BJ (cell line): Measurements from ENCODE around the gene TMEM247. TPM values are rescaled to one million over a fixed set of nuclear protein-coding genes. Genes with fewer than 3 reads are reported as not detected.

ENCODE experiments used
- CTCF ChIA-PET: fragments of 350-600 bp; formaldehyde crosslinking; extraction: SDS; loops from one replicate; lab custom pipeline; 2021; ENCODE audit warnings: antibody characterized with exemption, inconsistent platforms; lab: Yijun Ruan, JAX
- POLR2A ChIA-PET: fragments of 300-600 bp; sonication (Branson Sonifier 250); formaldehyde crosslinking; extraction: SDS; loops from one replicate; lab custom pipeline; 2021; ENCODE audit warnings: antibody characterized with exemption; lab: Charles Lee
- DNase-seq: peaks from one replicate; pipeline ENCODE4 v3.0.0-alpha.2; 2011; ENCODE audit warnings: low read depth
- H3K27me3 ChIP-seq: 2 replicates; pipeline ENCODE4 v1.6.0; 2011; ENCODE audit warnings: low read length; ENCODE audit not compliant: control insufficient read depth, insufficient read depth
- H3K36me3 ChIP-seq: 2 replicates; pipeline ENCODE4 v1.5.1; 2011; ENCODE audit warnings: low read length; ENCODE audit not compliant: control insufficient read depth, insufficient read depth
- H3K4me3 ChIP-seq: 2 replicates; pipeline ENCODE4 v1.5.1; 2011; ENCODE audit warnings: low read depth, mild to moderate bottlenecking, control low read depth, low read length
- CTCF ChIP-seq: IDR thresholded peaks from 2 replicates; pipeline ENCODE4 v1.5.1; 2011; ENCODE audit warnings: low read depth, mild to moderate bottlenecking, control low read depth, inconsistent platforms, low read length, moderate library complexity; ENCODE audit not compliant: insufficient read depth
- polyA plus RNA-seq: library from polyadenylated mRNA; depleted of rRNA; stranded (reverse); fragments of >200 nt; gene quantifications from 2 replicates; pipeline ENCODE4 v1.2.3, GENCODE V29; 2011

TMEM247 gene
- polyA plus RNA-seq, 1 experiment = not detected

GRCh38 chr2:46446871-46447568, 32.3 kb upstream of the TMEM247 start:
- DNase-seq = no peak
- no peak overlapping the region for H3K4me3 ChIP-seq
- CTCF ChIA-PET = no interaction called here
- H3K36me3 ChIP-seq = no peaks in the 10 kb centered on the region
- POLR2A ChIA-PET = no interaction called here
- peaks cover 2% of the 10 kb centered on the region for H3K27me3 ChIP-seq
- TF ChIP-seq CTCF = no peak

- peaks cover 2% of the 10 kb centered on the region for H3K27me3 ChIP-seq
- no peak for DNase-seq
- ChIA-PET CTCF (interaction anchor here (0.7 kb wide), 1 partner anchor 386 kb away, joined by 4 read pairs; no protein-coding TSS in a partner anchor), POLR2A (no interaction called here)
- H3K36me3 ChIP-seq = no peaks in the 10 kb centered on the region
- no peak overlapping the region for H3K4me3 ChIP-seq
- TF ChIP-seq CTCF = no peak
Measured at GRCh38 chr2:46447649-46448048, 31.7 kb upstream of the TMEM247 start.

GRCh38 chr2:46448111-46448510, 31.3 kb upstream of the TMEM247 start:
- ChIA-PET CTCF (interaction anchor here (0.7 to 1.4 kb wide), 2 partner anchors 386 to 455 kb away, joined by 4 to 5 read pairs; no protein-coding TSS in a partner anchor), POLR2A (no interaction called here)
- no peaks in the 10 kb centered on the region for H3K36me3 ChIP-seq
- DNase-seq = no peak
- H3K27me3 ChIP-seq = peaks cover 2% of the 10 kb centered on the region
- H3K4me3 ChIP-seq = no peak overlapping the region
- no peak for TF ChIP-seq CTCF

GRCh38 chr2:46448641-46449040, 30.7 kb upstream of the TMEM247 start:
- peaks cover 2% of the 10 kb centered on the region for H3K27me3 ChIP-seq
- ChIA-PET CTCF (interaction anchor here (0.7 to 1.4 kb wide), 3 partner anchors 387 to 806 kb away, joined by 3 to 5 read pairs (median 4); no protein-coding TSS in a partner anchor), POLR2A (no interaction called here)
- no peak overlapping the region for H3K4me3 ChIP-seq
- no peak for DNase-seq
- TF ChIP-seq CTCF = no peak
- H3K36me3 ChIP-seq = no peaks in the 10 kb centered on the region

- H3K4me3 ChIP-seq = no peak overlapping the region
- ChIA-PET POLR2A (no interaction called here), CTCF (interaction anchor here (1.0 to 1.4 kb wide), 2 partner anchors 456 to 807 kb away, joined by 3 to 5 read pairs; no protein-coding TSS in a partner anchor)
- peaks cover 2% of the 10 kb centered on the region; the same call in 1 of the 2 replicates for H3K27me3 ChIP-seq
- H3K36me3 ChIP-seq = no peaks in the 10 kb centered on the region
- DNase-seq = no peak
- no peak for TF ChIP-seq CTCF
Measured at GRCh38 chr2:46449700-46450099, 29.7 kb upstream of the TMEM247 start.
